Measurements from ENCODE around the gene DDX43. TPM values are rescaled to one million over a fixed set of nuclear protein-coding genes. Genes with fewer than 3 reads are reported as not detected.

Gene DDX43
- total RNA-seq, 1 experiment from 2014 or later, result not detected

- Histone ChIP-seq H3K27ac (ENCODE audit: low read depth, low read length) (peak overlapping the region; percentile 90; the same call in 1 of the 2 replicates), H3K4me3 (replicated peaks in 1 of 2; ENCODE audit: low read depth in 1 of 2, low read length in 2 of 2) (no peak overlapping the region), H3K9ac (ENCODE audit: low read length) (no peak overlapping the region), H3K27me3 (ENCODE audit: insufficient read depth, low read length) (no peaks in the 10 kb centered on the region), H3K4me2 (ENCODE audit: low read length) (peak overlapping the region; percentile 32; the same call in 1 of the 2 replicates), H4K20me1 (ENCODE audit: insufficient read depth) (no peaks in the 10 kb centered on the region), H3K9me2 (ENCODE audit: insufficient read depth) (no peaks in the 10 kb centered on the region), H3K4me1 (ENCODE audit: control insufficient read depth in 1 of 2, insufficient read depth in 2 of 2, low read length in 2 of 2) (peaks cover 19 to 39% of the 10 kb centered on the region in 2 experiments), H3K79me2 (ENCODE audit: insufficient read depth, low read length) (no peaks in the 10 kb centered on the region), H3K9me3 (ENCODE audit: control insufficient read depth in 1 of 2, insufficient read depth in 1 of 2, low read depth in 1 of 2, low read length in 2 of 2) (no peaks in the 10 kb centered on the region), H2AFZ (ENCODE audit: low read depth, low read length, poor library complexity, severe bottlenecking) (peak overlapping the region; percentile 77), H3K36me3 (ENCODE audit: control insufficient read depth in 1 of 2, insufficient read depth in 2 of 2, low read length in 2 of 2) (no peaks in the 10 kb centered on the region)
- ATAC-seq (no peak), DNase-seq (ENCODE audit: low read depth, low spot score) (no peak)
- ChIA-PET CTCF (no interaction called here), POLR2A (interaction anchor here (1.2 kb wide), 1 partner anchor 30 kb away, joined by 3 read pairs; no protein-coding TSS in a partner anchor), RAD21 (ENCODE audit: low non-redundant PET in 1 of 2, low total read pairs in 2 of 2, uncharacterized antibody in 2 of 2, unreplicated experiment in 2 of 2) (no interaction called here)
- TF ChIP-seq POLR2A (IDR thresholded peaks at IDR 0.05; ENCODE audit: borderline replicate concordance, extremely low read depth, insufficient read depth, insufficient read length), result no peak
- TF ChIP-seq ELF1 (IDR thresholded peaks at IDR 0.05; ENCODE audit: borderline replicate concordance, low read depth), result no peak
- TF ChIP-seq REST (IDR thresholded peaks at IDR 0.05; ENCODE audit: low read depth), result no peak
- no peak for TF ChIP-seq EZH2phosphoT487 (IDR thresholded peaks at IDR 0.05; ENCODE audit: borderline replicate concordance)
- no TSS peak for BruUV-seq (replicated peaks)
- intact Hi-C loops (cut with micrococcal nuclease), result loop anchor here (2.0 kb wide), 1 partner anchor 265 kb away; no protein-coding TSS in a partner anchor
Observed at GRCh38 chr6:73389854-73390253, 4.8 kb upstream of the DDX43 start.

- no peaks in the 10 kb centered on the region for H3K9me3 ChIP-seq (ENCODE audit: control insufficient read depth in 1 of 2, insufficient read depth in 1 of 2, low read depth in 1 of 2, low read length in 2 of 2)
- CTCF ChIA-PET, result interaction anchor here (1.4 kb wide), 1 partner anchor 65 kb away, joined by 3 read pairs; no protein-coding TSS in a partner anchor
- peak overlapping the region; percentile 34 for H3K4me2 ChIP-seq (ENCODE audit: low read length)
- DNase-seq (ENCODE audit: low read depth, low spot score) (no peak), ATAC-seq (no peak)
- H3K27ac ChIP-seq (ENCODE audit: low read depth, low read length), result no peak overlapping the region
- POLR2A ChIA-PET, result interaction anchor here (1.0 kb wide), 1 partner anchor 82 kb away, joined by 3 read pairs; no protein-coding TSS in a partner anchor
- RAD21 ChIA-PET (ENCODE audit: low non-redundant PET in 1 of 2, low total read pairs in 2 of 2, uncharacterized antibody in 2 of 2, unreplicated experiment in 2 of 2), result no interaction called here
- H4K20me1 ChIP-seq (ENCODE audit: insufficient read depth), result no peaks in the 10 kb centered on the region
- no peaks in the 10 kb centered on the region for H3K79me2 ChIP-seq (ENCODE audit: insufficient read depth, low read length)
- no peaks in the 10 kb centered on the region for H3K9me2 ChIP-seq (ENCODE audit: insufficient read depth)
- BruUV-seq (replicated peaks), result no TSS peak
- H3K4me1 ChIP-seq (ENCODE audit: control insufficient read depth in 1 of 2, insufficient read depth in 2 of 2, low read length in 2 of 2), result peaks cover 19 to 39% of the 10 kb centered on the region in 2 experiments
- peak overlapping the region; percentile 93 for H2AFZ ChIP-seq (ENCODE audit: low read depth, low read length, poor library complexity, severe bottlenecking)
- H3K36me3 ChIP-seq (ENCODE audit: control insufficient read depth in 1 of 2, insufficient read depth in 2 of 2, low read length in 2 of 2), result no peaks in the 10 kb centered on the region
- no peak overlapping the region for H3K9ac ChIP-seq (ENCODE audit: low read length)
- H3K4me3 ChIP-seq (replicated peaks in 1 of 2; ENCODE audit: low read depth in 1 of 2, low read length in 2 of 2), result no peak overlapping the region
- no peaks in the 10 kb centered on the region for H3K27me3 ChIP-seq (ENCODE audit: insufficient read depth, low read length)
- intact Hi-C loops (cut with micrococcal nuclease), result no loop called here
- TF ChIP-seq ZNF274 (IDR thresholded peaks at IDR 0.05; ENCODE audit: low read depth, low read length) (no peak), SRF (IDR thresholded peaks at IDR 0.05; ENCODE audit: low read depth) (no peak), POLR2AphosphoS5 (IDR thresholded peaks at IDR 0.05; ENCODE audit: low read depth, low read length) (no peak), REST (IDR thresholded peaks at IDR 0.05; ENCODE audit: low read depth) (no peak), ATF3 (IDR thresholded peaks at IDR 0.05) (no peak), FOSL1 (IDR thresholded peaks at IDR 0.05; ENCODE audit: low read depth) (0 out of 2 replicates have a peak, but pooled peaks have one; percentile 32), CBX3 (IDR thresholded peaks at IDR 0.05; ENCODE audit: low read depth) (no peak), SP1 (IDR thresholded peaks at IDR 0.05; ENCODE audit: low read depth) (no peak), POLR2A (IDR thresholded peaks at IDR 0.05; ENCODE audit: borderline replicate concordance, extremely low read depth, insufficient read depth, insufficient read length) (no peak)
Observed at GRCh38 chr6:73391675-73392074, 3.0 kb upstream of the DDX43 start.
